Ureter (tissue), 1 donor: Measurements from ENCODE around the gene ST7. TPM values are rescaled to one million over a fixed set of nuclear protein-coding genes. Genes with fewer than 3 reads are reported as not detected.
"Not testable (repeated sequence)": the region's sequence is repeated elsewhere in the genome, so short reads cannot be mapped to it uniquely, and the experiment has no call there.

ENCODE experiments used
- DNase-seq: peaks from one replicate; pipeline ENCODE4 v3.0.0-alpha.2; 2020; ENCODE audit warnings: low spot score
- total RNA-seq: library from RNA; stranded (reverse); gene quantifications from one replicate; pipeline ENCODE4 v1.2.4, GENCODE V29; 2023
- donor health status: DM: yes; HTN: yes; CAD: no.

The ST7 gene
- total RNA-seq, 1 donor from 2014 or later: 25.4 TPM

DNA sequence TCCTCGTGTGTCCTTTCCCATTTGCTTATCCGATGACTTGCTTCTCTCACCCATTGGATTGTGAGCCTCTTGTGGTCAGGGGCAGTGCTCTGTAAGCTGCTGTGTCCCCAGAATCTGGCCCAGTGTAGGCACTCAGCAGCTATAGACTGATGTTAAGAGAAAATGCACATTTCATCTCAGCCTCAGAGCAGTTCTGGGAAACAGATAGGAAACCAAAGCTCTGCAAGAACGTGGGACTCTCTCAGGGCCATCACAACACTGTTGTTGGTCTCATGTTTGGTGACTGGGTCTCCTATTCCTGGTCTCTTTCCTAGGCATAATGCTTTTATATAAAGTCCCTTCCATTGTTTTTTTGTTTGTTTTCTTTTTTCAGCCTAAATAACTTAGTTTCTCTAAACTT lies 141.2 kb downstream of the ST7 start:
- DNase-seq: no peak

DNA sequence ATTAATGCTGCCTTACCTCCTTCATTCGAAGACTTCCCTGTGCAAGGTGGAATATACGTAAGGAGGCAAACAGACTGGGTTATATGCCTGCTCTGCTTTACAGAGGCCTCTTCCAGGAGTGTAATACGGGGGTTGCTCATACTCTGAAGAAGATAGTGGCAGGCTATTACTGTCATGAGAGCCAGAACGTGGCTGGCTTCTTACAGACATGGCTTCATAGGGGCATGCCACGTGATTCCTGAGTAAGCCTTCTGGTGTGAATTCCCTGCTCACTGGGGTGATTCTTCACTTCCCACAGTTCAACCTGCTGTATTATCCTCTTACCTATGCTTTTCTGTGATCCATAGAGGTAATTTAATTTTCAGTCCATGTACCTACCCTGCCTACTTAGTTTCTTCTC lies 141.8 kb downstream of the ST7 start:
- DNase-seq: no peak

DNA sequence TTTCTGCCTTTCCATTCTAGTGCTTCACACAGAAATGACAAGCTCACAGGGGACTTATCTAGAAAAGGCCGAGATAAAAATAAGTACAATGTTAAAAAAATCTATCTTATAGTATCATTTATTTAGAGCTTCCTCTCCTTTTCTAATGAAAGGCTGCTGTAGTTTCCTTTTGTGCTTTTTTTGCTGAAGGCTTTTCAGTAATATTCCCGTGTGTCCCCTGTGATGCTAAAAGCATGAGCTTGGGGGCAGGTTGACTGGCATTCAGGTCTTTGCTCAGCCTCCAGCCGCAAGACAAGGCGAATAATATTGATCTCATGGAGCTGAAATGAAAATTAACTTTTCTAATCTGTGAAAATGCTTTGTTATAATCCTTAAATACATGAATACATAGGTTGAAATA lies 143.0 kb downstream of the ST7 start:
- DNase-seq: no peak

DNA sequence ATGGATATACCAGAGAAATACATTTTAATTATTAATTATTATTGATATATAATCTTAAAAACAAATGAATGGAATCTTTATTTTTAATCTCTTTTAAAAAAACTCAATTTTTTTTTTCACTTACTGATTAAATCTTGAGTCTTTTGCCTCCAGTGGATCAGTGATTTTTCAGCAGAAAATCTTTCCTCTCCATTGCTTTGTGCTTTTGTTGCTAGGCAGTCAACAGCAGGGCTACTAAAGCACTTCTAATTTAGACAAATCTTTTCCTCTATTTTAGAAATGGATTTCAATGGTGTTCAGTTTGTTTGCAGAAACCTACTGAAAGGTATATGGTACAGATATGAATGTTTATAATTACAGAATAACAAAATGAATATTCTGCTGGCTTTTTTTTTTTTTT lies 143.6 kb downstream of the ST7 start:
- no peak for DNase-seq

DNA sequence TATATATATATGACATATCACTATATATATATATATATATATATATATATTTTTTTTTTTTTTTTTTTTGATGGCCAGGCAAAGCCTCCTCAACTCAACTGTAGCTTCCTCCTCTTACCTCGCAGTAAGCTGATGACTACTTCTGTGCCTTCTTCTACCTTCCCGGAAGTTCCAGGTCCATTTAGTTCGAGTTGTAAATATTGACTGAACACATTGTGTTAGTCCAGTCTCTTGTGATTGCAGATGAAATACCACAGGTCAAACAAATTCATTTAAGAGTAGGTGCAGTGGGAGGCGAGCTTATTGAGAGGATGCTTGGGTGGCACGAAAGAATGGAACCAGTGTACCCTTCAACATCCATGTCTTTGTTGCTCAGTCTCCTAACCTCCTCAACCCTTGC lies 144.6 kb downstream of the ST7 start:
- DNase-seq: no peak

DNA sequence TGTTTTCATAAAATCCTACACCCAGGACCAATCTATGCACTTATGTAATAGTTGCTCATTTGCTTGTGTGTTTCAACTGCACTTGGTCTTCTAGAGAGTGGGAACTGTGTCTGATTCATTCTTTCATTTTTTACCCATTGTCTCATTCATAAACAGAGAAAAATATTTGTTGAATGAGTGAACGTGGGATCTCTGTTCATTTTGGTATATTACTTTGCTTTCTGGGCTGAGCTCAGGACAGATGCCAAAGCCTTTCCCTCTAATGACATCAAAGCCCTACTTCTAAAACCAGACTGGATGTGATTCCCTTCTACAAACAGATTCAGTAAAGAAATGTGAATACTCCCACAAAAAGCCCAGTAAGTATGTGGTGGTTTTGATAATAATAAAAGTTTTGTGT lies 145.2 kb downstream of the ST7 start:
- DNase-seq: no peak

DNA sequence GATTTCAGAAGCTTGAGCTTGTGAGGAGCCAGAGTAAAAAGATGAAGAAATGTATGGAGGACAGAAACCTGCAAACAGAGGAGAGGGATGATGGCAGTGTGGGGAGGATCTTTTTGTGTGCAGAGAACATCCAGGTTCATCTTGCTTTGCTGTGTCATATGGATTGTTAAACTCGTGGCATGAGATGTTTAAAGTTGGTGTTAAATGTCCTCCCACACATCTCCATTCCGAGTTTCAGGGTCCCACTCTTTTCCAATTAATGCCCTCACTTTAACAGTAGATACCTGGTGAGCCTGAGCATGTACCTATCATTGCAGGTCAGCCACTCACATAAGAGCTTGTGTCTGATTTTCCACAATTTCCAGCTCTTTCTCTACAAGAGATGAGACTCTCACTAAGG lies 147.7 kb downstream of the ST7 start:
- no peak for DNase-seq

DNA sequence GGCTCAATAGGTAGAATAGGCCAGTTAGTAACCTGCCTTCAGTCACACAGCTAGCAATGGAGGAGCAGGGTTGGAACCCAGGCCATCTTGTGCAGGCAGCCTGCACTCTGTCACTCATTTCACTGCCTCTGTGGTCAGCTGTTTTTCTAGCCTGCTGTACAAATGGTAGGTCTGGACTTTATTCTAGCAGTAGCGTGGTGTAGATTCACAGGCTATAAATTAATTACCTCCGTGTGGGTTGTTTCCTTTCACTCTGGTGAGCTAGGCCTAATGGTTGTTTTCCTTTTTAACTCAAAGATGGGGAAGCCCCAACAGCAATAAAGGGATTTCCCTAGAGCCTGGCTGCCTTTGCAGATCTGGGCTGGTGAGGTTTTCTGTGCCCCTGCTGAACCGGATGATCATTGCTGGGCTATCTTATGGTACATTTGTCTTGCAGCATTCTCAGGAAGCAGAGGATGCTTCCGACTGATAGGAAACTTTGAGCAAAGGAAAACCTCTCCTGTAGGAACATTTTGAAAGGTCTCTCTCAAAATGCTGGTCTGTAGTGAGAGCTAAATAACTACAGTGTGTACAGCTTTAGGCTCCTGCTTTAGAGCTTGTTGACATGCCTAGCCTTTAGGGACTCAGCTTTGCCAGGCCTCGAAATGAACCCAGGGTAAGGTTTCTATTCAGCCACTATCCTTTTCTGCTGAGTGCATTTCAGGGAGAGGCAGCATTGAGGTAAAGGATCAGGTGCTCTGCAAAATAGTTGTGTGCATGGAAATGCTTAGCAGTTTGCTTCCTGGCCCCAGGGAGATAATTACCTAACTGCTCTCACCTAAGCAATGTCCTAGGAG lies 157.4 kb downstream of the ST7 start:
- no peak for DNase-seq

DNA sequence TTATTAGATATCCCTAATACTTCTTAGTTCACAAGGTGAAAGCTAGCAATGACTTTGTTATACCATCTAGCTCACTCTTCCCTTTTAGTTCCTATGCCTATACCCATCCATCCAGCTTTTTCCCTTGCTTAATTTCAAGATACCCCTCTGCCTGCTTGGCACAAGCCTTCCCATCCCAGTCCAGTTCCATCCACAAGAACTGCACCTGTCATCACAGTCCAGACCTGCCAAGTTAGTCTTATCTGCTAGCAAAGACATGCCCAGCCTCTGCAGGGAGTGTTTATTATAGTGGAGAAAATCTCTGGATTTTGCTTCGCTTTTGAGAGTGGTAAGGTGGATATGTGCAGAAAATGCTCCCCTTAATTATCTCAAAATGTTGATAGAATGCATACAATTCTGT lies 158.2 kb downstream of the ST7 start:
- DNase-seq: no peak

DNA sequence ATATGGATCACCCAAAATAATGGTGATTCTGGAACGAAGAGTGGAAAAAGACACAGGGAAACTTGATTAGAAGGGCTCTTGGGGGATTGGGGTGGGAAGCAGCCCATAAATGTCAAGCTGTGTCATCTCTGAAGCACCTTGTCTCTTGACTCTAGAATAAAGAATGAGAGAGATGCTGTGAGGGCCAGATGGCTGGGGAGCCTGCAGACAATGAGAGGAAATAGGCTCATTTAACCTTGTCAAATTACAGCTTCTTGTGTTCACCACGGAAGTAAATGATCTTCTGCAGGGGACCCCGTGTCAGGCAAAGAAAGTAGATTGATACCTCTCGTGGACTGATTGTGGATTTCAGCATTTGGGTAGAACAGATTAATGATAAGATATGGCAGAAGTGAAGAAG lies 159.3 kb downstream of the ST7 start:
- DNase-seq: no peak

DNA sequence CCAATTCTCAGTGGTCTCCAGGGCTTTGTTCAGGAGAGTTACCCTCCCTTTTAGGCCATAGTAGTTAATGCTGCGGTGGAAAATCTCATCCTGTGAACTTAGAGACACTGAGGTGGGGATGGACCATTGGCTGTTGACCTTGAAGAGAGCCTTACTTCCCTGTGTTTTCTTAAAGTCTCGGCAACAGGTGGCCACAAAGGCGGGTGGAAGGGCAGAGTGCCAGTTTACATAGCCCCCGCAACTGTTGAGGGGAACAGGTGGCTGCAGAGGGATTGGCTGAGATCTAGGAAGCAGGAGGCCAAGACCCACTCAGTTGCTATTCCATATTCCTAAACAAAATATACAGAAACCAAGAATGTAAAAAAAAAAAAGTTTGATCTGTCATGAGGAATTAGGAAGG lies 160.6 kb downstream of the ST7 start:
- DNase-seq: no peak

DNA sequence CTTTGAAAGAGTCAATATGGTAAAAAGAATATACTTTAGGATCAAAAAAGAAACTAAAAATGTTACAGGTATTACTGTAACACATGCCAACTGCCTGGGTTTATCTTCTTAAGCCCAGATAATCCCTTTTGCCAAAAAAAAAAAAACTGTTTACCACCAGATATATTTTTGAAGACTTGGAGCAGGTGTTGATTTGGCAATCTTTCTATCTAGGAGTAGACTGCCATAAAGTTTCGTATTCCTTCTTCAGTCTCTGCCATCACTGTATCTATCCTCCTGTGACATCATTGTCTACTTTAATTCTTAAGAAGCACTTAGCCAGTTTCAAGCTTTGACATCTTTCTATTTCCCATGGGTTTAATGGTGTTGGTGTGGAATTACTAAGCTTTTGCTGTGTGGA lies 161.0 kb downstream of the ST7 start:
- DNase-seq: no peak

DNA sequence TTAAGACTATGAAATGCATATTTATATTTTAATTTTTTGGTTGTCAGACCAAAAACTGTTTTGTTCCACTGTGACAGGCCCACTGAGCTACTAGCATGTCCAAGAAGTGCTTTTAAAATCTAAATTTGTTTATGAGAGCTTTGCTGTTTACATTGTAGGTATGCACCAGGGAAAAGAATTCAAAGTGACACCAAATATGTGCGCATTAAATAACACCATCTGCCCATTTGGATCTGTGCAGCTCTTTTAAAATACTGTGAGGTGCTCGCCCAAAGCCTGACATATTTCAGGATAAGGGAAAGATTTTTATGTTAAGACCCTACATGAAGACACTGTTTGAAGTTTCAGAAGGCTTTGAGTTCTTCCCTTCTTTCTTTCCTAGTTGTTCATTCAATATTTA lies 162.9 kb downstream of the ST7 start:
- DNase-seq: no peak

DNA sequence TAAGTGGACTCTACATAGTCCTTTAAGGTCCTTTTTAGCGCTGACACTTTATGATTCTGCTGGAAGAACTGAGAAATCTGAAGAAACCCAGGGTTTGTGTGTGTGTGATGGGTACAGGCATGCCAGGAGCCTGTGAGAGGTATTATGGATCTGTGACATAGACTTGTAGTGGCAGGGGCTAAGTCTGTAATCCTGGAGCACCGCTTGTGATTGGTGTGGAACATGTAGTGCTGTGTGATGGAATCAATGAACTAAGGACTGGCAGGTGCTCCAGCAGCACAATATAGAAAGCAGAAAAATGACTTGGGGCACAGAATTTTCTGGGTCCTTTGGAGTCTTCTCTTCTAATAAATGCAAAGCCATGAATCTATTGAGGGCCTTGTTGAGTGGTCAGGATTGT lies 163.9 kb downstream of the ST7 start:
- DNase-seq: no peak

DNA sequence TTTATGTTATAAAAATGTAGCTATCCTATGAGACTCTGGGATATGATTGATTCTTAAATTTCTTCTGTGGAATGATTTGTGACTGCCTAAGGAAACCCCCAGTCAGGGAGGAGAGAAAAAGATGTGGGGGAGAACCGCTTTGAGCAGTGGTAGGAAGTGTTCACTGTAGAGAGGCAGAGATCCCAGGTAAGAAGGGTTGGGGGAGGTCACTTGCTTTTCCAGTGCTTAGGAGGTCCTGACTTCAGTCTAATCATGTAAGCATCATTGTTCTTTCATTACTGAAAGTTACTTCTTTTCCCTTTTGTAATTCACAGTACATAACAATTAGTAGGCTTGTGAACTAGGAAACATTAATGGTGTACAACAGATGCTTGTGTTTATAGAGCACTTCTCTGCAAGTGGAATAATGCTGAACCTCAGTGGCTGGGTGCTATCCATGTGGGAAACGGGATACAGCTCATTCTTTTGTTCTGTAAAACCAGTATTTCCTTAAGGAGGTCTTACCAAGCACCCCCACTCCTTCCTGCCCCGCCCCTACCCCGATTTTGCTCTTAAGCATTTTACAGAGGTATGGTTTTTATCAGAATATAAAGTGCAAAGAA lies 165.4 kb downstream of the ST7 start:
- no peak for DNase-seq

DNA sequence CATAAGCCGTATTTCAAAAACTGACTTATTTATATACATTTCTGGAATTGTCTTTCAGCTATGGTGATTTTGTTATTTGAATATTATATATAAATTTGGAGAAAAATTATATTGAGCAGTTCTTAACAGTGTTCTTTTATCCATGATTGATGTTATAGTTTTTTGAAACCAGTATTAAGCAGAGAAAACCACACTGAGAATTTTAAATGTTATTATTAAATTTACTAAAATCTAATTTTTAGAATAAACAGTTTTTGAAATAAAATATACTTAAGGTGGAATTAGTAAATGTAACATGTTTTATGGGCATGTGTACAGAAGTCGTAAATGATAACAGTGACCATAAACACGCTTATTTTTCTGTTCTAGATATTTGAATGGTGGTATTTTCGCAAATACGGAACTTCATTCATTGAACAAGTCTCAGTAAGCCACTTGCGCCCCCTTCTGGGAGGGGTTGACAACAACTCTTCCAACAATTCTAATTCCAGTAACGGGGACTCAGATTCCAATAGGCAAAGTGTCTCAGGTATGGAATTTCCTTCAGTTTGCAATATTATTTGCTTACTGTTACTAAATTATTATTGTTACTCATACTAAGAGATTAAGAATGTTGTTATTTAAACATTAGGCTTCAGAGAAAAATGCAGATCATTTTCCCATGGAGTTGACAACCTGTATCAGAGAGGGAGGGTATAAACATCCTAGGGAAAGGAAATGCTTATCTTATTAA lies 166.1 kb downstream of the ST7 start:
- DNase-seq: peak; percentile 78

DNA sequence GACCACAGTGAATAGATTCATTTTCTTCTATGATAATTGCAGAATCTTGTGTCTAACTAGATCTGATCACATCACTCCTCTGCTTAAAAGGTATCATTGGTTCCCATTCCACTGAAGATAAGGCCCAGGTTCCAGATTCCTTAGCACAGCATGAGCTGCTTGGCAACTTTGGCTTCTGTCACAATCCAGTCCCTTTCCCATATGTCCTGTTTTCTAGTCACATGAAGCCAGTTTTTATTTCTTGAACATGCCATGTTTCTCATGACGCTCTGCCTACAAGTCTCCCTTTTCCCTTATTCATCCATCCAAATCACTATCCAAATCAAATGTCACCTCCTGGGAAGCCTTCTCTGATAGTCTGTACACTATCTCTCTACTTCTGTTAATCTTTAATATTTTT lies 167.0 kb downstream of the ST7 start:
- not testable (repeated sequence) for DNase-seq

DNA sequence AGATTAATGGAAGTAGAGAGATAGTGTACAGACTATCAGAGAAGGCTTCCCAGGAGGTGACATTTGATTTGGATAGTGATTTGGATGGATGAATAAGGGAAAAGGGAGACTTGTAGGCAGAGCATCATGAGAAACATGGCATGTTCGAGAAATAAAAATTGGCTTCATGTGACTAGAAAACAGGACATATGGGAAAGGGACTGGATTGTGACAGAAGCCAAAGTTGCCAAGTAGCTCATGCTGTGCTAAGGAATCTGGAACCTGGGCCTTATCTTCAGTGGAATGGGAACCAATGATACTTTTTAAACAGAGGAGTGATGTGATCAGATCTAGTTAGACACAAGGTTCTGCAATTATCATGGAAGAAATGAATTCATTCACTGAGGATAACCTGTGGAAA lies 168.7 kb downstream of the ST7 start:
- not testable (repeated sequence) for DNase-seq

DNA sequence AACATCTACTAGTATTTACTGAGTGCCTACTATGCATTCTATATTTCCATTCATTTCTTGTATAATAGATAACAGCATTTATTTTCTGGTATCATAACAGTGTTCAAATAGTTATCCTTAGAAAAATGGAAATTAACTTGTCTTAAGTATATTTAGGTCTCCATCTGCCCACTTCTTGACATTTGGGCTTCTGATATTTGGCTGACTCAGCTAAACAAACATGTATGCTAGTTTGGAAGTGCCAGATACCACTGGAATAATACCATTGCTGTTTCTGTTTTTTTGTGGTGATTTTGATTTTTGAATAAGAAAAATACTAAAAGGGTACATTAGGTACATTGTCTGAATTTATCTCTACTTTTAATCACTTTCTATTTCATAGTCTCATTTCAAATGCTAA lies 169.2 kb downstream of the ST7 start:
- DNase-seq: no peak

DNA sequence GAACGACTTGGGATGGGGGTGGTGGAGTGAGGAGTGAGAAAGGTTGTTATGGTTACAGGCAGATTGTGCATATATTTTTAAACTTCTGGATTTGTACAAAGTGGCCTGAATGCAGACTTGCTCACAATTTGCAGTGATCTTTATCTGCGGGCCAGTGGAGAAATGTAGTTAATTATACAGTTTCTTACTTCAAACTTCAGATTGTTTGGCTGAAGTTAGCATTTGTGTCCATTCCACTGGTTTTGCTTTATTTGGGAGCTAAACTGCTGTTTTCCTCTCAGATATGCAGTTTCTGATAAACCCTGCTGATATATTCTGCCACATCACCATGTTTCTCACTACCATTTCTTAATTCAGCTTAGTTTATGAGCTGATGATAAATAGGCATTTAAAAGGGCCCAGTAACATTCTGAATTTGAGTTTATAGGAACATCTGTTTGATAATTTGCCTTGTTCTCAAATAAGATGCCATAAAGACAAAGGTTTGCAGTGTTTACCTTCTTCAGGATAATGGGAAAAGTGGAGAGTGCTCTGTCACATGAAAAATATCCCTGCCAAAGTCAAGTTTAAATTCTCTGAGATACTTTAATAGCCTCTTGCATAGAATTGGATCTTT lies 170.1 kb downstream of the ST7 start:
- no peak for DNase-seq

DNA sequence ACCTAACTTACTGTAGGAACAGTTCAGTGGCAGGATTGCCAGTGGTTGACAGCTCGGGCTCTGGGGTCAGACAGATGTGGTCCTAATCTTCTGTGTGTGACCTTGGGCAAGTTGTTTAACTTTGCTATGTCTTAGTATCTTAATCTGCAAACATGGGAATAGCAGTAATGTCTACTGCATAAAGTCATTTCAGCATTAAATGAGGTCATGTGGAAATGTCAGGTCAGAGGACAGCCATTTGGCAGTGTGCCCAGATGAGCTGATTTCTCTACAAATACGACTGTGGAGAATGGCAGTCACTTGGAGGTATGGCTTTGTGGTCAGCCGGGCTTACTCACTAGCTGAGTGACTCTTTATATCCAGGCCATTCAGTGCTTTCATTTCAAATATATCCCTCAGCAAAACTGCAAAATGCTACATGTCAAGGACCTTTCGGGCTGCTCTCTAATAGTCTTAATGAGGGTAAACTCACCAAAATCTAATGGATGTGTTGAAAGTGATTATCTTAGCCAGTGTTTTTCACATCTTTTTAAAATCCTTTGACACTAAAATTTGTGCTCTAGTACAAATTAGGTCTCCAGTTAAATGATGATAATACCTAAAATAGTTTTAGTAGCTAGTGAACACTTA lies 171.4 kb downstream of the ST7 start:
- peak; percentile 68 for DNase-seq

DNA sequence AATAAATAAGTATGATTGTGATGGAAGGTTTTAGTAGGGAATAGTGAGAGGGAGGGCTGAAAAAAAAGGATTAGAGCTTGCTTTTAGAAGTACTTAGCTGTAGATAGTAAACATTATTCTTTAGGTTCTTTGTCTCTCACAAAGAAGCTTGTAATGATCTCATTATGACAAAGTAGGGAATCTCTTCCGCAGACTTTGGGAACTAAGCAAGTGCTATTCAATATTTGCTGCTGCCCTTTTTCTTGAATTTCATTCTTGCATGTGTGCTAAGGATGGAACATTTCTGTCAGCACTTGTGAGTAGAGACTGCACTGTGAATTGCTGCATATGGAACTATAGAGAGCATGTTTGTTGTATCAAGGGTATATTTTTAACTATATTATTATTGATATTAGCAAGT lies 173.4 kb downstream of the ST7 start:
- DNase-seq: no peak
